C4-2B (cell line): ENCODE measurements around the gene HLF.
A peak's percentile ranks its signal among the peaks of the same experiment; 100 is the strongest.

ENCODE experiments used
- H3K27ac ChIP-seq: fragments of 450-650 bp; 2 replicates; pipeline ENCODE4 v1.5.1; 2017
- CTCF ChIP-seq: fragments of 450-650 bp; conservative IDR thresholded peaks from 2 replicates; pipeline ENCODE4 v1.5.1; 2017; ENCODE audit warnings: mild to moderate bottlenecking
- ZFX ChIP-seq: fragments of 450-650 bp; IDR thresholded peaks from 2 replicates; pipeline ENCODE4 v1.6.1; 2017

HLF gene

DNA sequence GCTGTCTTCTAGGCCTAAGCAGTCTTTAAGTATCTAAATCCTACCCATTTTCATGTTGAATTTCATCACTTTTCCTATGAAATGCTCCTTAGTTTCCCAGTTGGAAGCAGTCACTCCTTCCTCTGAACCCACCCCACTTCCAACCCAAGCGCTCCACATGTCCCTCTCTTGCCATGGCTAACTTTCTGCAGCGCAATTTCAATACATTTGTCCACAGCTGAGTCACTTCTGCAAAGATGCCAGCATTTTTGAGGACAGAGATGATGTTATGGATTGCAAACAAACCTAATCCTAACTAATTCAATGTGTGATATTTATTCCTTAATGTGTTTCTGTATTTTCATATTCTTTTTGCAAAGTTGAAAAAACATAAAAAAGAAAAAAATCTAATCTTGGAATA lies 71.7 kb downstream of the HLF start:
- no peak overlapping the region for H3K27ac ChIP-seq
- no peak for TF ChIP-seq CTCF
- no peak for TF ChIP-seq ZFX

DNA sequence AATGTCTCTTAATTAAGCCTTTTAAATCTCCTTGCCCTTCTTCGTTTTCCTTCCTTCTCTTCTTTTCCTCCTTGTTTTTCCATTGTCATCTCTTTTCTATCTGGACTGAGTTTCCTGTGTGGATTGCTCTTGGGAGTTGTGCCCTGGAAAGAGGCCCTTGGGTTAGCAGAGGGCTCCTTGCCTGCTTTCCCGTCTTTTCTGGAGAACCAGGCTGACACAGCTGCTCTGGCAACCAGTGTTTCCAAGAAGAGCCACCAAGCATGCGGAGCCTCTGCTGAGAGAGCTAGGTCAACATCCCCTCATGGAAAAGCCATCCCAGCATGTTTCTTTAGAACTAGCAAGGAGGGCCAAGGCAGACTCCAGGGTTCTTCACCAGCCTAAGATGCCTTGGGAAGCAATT lies 75.4 kb downstream of the HLF start:
- TF ChIP-seq CTCF (no peak), ZFX (no peak)
- H3K27ac ChIP-seq: no peak overlapping the region

DNA sequence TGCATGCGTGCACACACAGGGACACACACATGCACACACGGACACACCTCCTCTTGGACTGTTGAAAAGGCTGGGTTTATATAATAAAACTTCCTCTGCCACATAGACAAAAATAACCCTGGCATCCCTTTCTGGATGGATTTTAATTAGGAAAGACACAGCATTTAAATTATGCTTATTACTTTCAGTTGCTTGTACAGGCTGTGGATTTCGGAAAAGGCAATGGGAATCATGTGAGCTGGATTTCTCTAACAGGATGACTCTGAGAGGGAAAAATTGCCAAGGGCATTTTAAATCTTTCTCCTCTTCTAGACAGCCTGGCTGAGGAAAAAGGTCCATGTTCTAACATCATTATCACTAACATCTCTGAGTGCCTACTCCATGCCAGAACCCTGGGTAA lies 75.9 kb downstream of the HLF start:
- no peak overlapping the region for H3K27ac ChIP-seq
- TF ChIP-seq ZFX: no peak
- no peak for TF ChIP-seq CTCF

GRCh38 chr17:55341432-55341831 lies 76.7 kb downstream of the HLF start:
- no peak overlapping the region for H3K27ac ChIP-seq
- no peak for TF ChIP-seq ZFX
- TF ChIP-seq CTCF: no peak

GRCh38 chr17:55342800-55343585 lies 78.2 kb downstream of the HLF start:
- TF ChIP-seq ZFX (no peak; the same call in 1 of the 2 replicates), CTCF (no peak)
- H3K27ac ChIP-seq: no peak overlapping the region

GRCh38 chr17:55343900-55344513 lies 79.2 kb downstream of the HLF start:
- no peak overlapping the region for H3K27ac ChIP-seq
- TF ChIP-seq ZFX: no peak
- no peak for TF ChIP-seq CTCF

- TF ChIP-seq CTCF: no peak
- no peak for TF ChIP-seq ZFX
- peak overlapping the region; percentile 18; the same call in 1 of the 2 replicates for H3K27ac ChIP-seq
These were observed 79.8 kb downstream of the HLF start for GRCh38 chr17:55344514-55344997.
